GM12872 (cell line): Measurements from ENCODE around the gene PPL.

ENCODE experiments used
- CTCF ChIP-seq: IDR thresholded peaks from 3 replicates; pipeline ENCODE4 v1.5.1; 2011; ENCODE audit warnings: low read depth, mild to moderate bottlenecking, low read length, moderate library complexity; ENCODE audit not compliant: insufficient read depth

PPL gene

DNA sequence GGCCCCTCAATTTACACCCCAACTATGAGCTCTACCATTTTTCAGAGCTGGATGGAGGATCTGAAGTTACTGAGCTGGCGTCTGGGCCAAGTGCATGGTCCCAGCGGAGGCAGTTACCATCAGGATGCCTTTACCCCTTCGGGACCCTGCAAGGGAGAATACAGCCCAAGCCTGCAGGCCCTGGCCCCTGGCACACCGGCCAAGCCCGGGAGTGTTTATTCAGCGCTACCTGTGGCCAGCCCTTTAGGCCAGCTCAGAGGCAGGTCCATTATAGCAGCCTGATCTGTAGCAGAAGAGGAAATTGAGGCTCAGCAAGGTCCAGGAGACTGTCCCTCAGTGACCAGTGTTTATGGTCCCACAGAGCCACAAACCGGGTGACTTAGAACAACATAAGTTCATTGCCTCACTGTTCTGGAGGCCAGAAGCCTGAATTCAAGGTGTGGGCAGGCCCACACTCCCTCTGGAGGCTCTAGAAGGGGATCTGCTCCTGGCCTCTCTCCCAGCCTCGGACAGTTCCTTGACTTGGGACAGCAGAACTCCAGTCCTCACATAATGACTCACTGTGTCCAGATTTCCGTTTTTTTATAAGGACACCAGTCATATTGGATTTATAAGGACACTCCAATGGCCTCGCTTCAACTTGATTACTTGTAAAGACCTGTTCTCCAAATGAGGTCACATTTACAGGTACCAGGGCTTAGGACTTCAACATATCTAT, 29.9 kb upstream of the PPL start:
- TF ChIP-seq CTCF, result no peak

DNA sequence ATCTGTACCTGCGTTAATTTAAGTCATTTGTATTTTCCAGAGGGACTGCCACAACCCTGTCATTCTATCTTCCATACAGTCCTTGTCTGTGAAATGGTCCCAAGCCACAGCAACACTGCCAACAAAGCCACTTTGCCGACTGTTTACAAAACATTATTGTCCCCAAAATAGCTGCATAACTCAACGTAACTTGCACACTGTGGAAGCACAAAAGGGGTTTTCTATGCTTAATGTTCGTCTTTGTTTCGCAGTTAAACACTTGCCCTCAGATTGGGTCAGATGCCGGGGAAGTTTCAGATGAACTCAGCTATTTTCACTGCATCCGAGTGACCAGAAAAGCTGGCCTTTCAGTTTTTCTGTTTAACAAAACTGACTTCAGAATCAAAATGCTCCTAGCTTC, 25.8 kb upstream of the PPL start:
- TF ChIP-seq CTCF, result no peak

- TF ChIP-seq CTCF, result no peak
Measured at GRCh38 chr16:4960579-4960978, 23.6 kb upstream of the PPL start.

DNA sequence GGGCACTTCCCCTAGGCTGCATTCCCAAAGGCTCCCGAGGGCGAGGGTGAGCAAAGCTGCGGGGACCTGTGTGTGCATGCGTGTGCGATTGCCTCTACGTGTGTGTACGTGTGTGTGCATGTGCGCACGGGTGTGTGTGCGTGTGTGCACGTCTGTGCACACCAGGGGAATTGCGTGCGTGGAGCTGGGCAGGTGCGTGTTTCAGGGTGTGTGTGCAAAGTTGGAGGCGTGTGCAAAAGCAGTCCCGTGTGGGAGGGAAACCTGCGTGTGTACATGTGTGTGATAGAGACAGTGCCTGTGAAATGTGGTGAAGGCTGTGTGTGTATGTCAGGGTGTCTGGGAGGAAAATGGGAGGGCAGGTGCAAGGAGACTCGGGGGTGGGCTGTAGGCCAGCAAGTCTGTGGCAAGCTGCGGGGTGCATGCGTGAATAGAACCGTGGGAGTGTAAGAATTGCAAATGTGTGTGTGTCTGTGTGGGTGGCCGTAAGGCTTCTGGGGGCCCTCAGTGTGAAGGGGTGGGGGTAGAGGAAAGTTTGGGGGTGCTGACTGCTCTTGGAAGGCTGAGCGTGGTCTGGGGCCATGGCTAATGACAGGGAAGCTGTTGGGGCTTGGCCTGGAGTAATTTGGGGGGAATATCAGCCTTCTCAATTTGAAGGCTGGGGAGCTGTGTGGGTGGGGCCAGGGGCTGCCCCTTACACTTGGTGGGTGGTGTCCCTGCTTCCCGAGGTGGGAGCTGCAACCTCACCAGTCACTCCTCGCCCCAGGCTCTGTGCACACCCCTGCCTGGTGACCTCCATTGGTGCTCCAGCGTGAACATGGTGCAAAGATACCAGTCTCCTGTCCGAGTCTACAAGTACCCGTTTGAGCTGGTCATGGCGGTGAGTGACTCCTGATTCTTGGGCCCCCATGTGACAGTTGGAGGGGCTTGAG, 21.8 kb upstream of the PPL start:
- TF ChIP-seq CTCF, result no peak

DNA sequence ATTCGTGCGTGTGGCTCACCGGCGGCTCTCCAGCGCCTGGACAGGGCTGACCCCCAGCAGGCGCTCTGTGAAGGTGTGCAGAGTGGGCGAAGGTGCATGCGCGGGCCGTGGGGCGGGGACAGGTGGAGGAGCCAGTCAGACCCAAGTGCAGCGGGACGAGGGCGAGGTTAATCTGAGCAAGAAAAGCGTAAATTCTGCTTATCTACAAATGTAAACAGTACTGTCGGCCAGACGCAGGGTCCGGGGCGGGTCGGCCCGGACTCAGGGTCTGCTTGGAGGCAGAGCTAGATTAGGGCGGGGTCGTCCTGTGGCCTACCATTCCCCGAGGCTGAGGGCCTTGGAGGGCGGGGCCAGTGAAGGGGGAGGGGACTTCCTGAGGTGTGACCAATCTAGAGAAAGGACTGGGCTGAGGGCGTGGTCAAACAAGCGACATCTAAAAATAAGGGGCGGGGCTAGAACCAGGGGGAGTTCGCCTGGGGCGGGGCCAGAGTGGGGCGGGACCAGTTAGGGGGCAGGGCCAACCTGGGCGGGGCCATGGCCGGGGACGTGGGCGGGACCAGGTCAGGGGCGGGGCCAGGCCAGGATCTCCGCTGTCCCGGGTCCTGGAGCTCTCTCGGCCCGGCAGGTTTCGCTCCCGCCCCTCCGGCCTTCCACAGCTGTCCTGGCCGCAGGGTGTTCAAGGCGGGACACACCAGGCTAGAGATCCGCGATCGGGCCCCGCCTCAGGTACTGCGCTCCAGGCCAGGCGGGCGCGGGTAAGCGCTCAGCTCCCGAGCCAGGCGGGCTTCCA, 21.0 kb upstream of the PPL start, which contains the start of gene SEC14L5:
Gene SEC14L5, plus strand, starts transcription at position 611 of the 790 bp plus-strand sequence. CDS start 994 bp downstream, outside the sequence.
- no peak for TF ChIP-seq CTCF

DNA sequence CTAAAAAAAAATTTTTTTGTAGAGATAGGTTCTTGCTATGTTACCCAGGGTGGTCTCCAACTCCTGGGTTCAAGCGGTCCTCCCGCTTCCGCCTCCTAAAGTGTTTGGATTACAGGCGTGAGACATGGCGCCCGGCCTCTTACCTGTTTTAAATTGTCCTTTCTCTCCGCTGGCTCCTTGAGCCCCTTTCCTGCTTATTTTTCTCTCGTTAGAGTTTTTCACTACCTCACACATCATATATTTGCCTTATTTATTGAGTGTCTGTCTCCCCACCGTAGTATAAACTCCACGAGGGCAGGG, 20.4 kb upstream of the PPL start:
- no peak for TF ChIP-seq CTCF

- no peak for TF ChIP-seq CTCF
Measured at GRCh38 chr16:4954714-4955113, 17.8 kb upstream of the PPL start.
